GM23338 (cell line): ENCODE results near the gene GPR152.

Experiments used
- EZH2 ChIP-seq: fragments of 200-600 bp; sonication (generic); IDR thresholded peaks from one replicate; pipeline ENCODE4 v1.8.0; 2017; ENCODE audit warnings: antibody characterized with exemption, mild to moderate bottlenecking, low read depth; ENCODE audit not compliant: unreplicated experiment
- EZH2phosphoT487 ChIP-seq: fragments of 200-600 bp; sonication (generic); IDR thresholded peaks from one replicate; pipeline ENCODE4 v1.8.1; 2018; ENCODE audit warnings: antibody characterized with exemption; ENCODE audit not compliant: unreplicated experiment
- POLR2AphosphoS5 ChIP-seq: IDR thresholded peaks from 2 replicates; pipeline ENCODE4 v1.6.1; 2016; ENCODE audit warnings: antibody characterized with exemption, low read depth
- TF ChIP-seq, protein P1 (sequence below), 2 experiments: fragments of 200-600 bp in 1 of 2; sonication (generic) in 1 of 2; conservative IDR thresholded peaks; 2 replicates each; pipeline versions ENCODE4 v1.5.1 to v1.6.1; 2016 to 2017; ENCODE audit warnings: antibody characterized with exemption in 2 of 2, low read depth in 2 of 2, mild to moderate bottlenecking in 2 of 2, moderate library complexity in 1 of 2

DNA sequence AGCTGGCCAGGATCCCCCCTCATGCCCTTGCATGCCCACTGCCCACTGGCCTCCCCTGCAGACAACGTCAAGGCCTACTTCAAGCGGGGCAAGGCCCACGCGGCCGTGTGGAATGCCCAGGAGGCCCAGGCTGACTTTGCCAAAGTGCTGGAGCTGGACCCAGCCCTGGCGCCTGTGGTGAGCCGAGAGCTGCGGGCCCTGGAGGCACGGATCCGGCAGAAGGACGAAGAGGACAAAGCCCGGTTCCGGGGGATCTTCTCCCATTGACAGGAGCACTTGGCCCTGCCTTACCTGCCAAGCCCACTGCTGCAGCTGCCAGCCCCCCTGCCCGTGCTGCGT, 38.2 kb upstream of the GPR152 start:
- TF ChIP-seq, protein P1, sequence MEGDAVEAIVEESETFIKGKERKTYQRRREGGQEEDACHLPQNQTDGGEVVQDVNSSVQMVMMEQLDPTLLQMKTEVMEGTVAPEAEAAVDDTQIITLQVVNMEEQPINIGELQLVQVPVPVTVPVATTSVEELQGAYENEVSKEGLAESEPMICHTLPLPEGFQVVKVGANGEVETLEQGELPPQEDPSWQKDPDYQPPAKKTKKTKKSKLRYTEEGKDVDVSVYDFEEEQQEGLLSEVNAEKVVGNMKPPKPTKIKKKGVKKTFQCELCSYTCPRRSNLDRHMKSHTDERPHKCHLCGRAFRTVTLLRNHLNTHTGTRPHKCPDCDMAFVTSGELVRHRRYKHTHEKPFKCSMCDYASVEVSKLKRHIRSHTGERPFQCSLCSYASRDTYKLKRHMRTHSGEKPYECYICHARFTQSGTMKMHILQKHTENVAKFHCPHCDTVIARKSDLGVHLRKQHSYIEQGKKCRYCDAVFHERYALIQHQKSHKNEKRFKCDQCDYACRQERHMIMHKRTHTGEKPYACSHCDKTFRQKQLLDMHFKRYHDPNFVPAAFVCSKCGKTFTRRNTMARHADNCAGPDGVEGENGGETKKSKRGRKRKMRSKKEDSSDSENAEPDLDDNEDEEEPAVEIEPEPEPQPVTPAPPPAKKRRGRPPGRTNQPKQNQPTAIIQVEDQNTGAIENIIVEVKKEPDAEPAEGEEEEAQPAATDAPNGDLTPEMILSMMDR (conservative IDR thresholded peaks at IDR 0.05; ENCODE audit: low read depth in 2 of 2): no peak
- TF ChIP-seq EZH2phosphoT487 (no peak), POLR2AphosphoS5 (no peak), EZH2 (no peak)
